A172 (cell line): Measurements from ENCODE around the gene VKORC1L1. TPM values are rescaled to one million over a fixed set of nuclear protein-coding genes. Genes with fewer than 3 reads are reported as not detected.
"Not testable (repeated sequence)": the region's sequence is repeated elsewhere in the genome, so short reads cannot be mapped to it uniquely, and the experiment has no call there.

ENCODE experiments used
- DNase-seq: peaks from one replicate; pipeline ENCODE4 v3.0.0-alpha.2; 2015; ENCODE audit warnings: low spot score
- total RNA-seq: library from RNA; depleted of rRNA; stranded (reverse); fragments of >200 nt; shearing (Covaris generic); gene quantifications from 2 replicates; pipeline ENCODE4 v1.2.3, GENCODE V29; 2014

Gene VKORC1L1
- total RNA-seq, 1 experiment from 2014 or later, result 33.2 TPM

DNA sequence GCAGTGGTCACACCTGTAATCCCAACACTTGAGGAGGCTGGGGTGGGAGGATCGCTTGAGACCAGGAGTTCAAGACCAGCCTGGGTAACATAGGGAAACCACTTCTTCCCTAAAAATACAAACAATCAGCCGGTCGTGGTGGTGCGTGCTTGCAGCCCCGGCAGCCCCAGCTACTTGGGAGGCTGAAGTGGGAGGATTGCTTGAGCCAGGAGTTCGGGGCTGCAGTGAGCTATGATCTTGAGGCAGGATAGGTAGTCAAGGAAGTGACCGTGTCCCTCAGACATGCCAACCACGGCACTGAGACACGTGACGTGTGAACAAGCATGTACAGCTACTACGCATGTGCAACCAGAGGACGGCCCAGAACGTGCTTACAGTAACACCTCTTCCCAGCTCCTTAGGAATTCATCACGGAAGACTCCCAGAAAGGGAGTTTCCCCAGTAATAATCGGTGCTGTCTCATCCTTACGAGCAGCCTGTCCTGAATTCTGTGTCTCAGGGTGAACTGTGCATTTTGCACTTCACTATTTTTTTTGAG lies 103.9 kb downstream of the VKORC1L1 start:
- DNase-seq, result no peak

DNA sequence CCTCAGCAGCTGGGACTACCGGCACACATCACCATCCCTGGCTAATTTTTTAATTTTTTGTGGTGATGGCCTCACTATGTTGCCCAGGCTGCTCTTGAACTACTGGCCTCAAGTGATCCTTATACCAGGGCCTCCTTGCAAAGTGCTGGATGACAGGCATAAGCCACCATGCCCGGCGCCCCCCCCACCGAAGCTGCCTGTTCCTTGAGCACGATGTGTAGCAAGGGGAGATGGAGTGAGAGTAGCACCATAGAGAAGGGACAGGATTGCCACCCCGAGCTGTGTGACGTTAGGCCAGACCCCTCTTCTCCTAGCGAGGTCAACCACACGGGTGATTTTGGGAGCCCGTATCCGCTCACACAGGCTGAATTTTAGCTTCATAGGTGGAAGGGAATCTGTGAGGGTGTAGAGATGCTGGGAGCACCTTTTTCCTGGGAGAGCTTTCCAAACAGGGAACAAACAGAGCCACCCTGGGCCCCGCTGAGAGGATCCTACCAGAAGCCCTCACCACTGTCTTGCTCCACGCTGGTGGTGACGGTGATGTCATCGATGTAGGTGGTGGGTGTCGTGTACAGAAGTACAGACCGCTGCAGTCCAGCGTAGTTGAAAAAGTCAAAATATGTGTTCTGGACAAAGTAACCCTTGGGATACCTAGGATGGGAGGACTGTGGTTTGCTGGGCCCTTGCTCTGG lies 106.2 kb downstream of the VKORC1L1 start:
- no peak for DNase-seq

DNA sequence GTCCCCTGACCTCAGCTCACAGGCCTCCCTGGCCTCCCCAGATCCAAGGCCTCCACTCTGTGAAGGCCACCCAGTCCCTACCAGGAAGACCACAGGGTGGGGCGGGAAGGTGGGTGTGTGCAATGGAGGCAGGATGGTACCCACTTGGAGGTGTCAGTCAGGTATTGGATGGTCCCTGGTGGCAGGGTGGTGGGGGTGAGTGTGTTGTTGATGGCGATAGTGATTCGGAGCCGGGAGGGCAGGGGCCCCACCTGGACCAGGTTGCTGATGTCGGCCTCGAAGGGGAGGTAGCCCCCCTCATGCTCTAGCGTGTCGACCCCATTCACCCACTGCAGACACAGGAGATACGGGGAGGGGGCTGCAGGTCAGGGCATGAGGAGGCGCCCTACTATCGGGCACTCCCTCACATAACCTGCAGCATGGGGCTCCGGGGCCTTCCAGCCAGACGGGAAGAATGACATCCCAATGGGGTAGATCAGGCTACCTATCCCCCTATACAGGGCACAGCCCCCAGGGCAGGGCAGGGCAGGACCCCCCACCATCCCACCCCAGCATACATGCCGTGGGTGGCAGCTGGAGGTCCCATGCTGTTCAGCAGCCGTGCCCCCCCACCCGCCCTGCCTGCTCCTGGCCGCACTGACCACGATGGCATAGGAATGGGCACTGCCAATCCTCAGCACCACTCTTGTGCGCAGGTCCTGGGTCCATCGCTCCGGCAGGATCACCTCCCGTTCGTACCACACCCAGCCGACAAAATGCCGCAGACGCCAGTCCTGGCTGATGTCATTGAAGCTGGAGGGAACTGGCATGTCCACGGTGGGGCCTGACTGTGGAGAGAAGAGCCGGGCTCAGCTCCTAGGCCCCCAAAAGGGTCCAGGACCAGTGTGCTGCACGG lies 107.0 kb downstream of the VKORC1L1 start:
- DNase-seq, result no peak

DNA sequence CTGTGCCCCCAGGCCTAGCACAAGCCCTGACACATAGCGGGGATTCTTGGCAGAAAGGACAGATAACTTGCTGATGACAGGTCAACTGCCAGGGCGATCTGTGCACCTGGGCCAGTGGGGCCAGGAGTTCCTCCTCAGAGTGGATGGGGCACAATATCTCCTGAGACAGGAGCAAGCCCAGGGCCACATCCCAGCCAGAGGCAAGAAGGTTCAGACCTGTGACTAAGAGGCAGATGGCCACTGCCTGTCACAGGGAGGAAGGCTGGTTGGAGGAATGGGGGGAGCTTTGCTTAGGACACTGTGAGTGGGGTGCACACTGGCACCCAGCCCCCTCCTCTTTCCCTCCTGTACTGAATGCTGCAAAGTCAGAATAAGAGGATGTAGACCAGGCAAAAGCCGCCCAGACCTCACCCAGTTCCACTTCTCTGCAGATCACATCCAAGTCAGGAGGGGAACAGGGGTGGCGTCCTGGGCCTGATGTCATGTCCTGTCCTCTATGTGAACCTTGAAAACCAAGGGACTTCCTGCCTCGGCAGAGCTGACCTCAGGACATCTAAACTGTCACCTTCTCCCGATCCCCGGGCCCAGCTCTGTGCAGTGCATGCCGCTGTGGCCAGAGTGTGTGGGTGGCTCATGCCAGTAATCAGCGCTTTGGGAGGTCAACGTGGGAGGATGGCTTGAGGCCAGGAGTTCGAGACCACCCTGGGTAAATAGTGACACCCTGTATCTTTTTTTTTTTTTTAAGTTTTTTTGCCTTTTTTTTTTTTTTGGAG lies 107.8 kb downstream of the VKORC1L1 start:
- peak; percentile 64 for DNase-seq

DNA sequence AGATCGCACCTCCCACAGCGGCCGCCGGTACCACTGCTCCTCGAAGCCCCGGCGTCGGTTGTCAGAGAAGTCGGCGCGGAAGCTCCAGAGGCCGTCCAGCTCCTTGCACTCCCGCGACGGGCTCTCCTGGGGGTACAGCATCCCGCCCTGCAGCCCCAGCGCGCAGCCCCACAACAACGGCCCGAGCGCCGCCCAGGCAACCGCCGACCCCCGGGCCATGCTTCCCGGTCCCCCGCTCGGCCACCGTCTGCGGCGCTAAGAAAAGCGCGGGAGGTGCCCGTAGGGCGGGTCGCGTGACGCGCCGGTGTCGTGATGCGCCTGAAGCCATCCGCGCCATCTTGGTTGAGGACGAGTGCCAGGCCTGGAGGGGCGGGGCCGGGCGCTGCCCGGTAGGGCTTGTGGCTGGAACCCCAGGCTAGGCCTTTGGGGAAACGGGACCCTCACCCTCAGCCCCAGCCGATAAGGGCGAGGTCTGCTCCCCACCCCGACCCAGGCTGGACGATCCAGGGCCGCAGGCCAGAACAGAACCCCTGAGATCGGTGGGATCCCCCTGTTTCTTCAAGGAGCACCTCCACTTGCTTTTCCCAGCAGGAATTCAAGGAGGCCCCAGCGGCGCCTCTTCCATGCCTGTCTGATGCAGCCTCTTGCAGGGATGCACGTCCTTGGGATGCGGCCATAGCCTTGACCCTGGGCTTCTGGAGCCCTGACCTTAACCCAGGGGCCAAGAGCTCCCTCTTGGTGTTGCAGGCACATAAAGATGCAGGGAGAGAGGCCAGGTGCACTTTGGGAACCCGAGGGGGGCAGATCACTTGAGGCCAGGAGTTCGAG lies 109.3 kb downstream of the VKORC1L1 start, which contains the start of gene GUSB:
GUSB (minus strand) TSS at position 249 of the 828 bp plus-strand sequence; CDS start at position 219, 30 bp downstream.
- peak; percentile 84 for DNase-seq

DNA sequence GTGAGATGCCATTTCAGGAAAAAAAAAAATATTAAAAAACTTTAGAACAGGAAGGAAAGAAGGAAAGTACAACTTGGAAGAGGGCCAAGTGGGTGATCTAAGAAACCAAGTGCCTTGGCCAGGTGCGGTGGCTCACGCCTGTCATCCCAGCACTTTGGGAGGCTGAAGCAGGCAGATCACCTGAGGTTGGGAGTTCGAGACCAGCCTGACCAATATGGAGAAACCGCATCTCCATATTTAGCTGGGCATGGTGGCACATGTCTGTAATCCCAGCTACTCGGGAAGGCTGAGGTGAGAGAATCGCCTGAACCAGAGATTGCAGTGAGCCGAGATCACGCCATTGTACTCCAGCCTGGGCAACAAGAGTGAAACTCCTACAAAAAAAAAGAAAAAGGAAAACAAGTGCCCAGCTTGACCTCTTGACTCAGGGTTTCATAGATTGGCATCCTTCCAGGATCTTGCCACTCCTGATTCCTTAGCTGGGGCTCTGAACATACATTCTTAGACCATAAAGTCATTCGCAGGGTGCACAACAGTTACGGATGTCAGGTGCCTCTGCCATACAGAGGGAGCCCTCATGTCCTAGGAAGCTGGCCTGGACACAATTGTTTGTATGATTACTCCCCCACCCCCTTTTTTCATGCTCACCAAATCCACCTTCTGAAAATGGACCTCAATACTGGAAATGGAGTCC lies 111.2 kb downstream of the VKORC1L1 start:
- DNase-seq, result peak; percentile 82

DNA sequence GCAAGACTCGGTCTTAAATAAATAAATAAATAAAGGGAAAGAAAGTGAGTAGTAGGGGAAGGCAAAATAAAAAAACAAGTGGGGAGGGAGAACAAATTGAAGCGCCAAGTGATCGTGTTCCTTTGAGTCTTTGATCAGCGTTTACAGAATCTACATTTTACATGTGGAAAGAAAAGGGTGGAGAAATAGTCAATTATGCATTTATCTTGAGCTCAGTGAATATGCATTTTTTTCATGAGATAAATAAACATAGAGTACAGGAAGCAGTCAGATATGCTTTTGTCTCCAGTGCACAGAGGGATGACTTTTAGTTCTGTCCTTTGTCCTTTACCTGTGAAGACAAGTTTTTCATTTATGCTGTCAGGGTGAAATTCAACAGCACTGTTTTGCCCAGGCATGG lies 115.2 kb downstream of the VKORC1L1 start:
- DNase-seq, result no peak

DNA sequence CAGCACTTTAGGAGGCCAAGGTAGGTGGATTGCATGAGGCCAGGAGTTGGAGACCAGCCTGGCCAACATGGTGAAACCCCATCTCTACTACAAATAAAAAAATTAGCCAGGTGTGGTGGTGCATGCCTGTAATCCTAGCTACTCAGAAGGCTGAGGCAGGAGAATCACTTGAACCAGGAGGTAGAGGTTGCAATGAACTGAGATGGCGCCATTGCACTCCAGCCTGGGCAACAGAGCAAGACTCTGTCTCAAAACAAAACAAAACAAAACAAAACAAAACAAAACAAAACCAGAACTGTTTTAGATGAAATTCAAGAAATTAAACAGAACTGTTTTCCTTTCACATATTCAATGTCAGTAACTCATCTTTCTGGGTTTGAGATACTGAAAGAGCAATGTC lies 115.6 kb downstream of the VKORC1L1 start:
- DNase-seq, result not testable (repeated sequence)

DNA sequence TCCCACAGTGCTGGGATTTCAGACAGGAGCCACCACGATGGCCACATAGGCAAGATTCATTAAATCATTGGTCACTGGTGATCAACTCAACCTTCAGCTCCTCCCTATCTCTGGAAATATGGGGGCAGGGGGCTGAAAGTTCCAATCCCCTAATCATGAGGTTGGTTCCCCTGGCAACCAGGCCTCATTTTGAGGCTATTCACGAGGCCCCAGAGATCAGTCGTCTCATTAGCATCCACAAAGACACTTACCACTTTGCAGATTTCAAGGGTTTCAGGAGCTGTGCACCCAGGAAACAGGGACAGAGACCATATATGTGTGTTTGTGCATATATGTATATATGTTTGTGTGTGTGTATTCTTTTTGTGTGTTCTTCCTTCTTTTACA lies 116.8 kb downstream of the VKORC1L1 start:
- DNase-seq, result no peak

DNA sequence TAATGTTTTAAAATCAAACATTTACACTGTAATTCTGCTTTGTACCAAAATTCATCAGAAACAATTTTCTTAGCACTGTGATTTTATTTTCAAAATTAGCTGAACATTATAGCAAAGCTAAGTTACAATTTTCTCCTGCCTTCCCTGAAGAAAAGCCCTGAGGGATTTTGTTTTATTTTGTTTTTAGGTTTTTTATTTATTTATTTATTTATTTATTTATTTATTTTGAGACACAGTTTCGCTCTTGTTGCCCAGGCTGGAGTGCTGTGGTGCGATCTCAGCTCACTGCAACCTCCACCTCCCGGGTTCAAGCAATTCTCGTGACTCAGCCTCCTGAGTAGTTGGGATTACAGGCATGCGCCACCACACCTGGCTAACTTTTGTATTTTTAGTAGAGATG lies 119.0 kb downstream of the VKORC1L1 start:
- not testable (repeated sequence) for DNase-seq

DNA sequence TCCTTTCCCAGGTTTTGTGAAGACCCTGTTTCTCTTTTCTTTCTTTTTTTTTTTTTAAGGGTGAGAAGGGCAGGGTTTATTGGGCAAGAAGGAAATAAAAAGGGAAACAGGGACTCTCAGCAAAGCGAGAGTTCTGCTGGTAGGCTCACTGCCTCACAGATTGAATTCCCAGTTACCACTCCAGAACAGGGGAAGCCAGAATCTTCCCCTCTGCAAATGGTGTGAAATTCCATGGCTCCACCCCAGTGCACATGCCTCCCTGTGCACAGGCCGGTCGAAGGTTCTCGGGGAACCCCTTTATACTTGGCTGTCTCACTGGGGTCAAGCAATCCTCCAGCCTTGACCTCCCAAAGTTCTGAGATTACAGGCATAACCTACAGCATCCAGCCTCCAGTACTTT lies 119.7 kb downstream of the VKORC1L1 start:
- DNase-seq, result no peak

DNA sequence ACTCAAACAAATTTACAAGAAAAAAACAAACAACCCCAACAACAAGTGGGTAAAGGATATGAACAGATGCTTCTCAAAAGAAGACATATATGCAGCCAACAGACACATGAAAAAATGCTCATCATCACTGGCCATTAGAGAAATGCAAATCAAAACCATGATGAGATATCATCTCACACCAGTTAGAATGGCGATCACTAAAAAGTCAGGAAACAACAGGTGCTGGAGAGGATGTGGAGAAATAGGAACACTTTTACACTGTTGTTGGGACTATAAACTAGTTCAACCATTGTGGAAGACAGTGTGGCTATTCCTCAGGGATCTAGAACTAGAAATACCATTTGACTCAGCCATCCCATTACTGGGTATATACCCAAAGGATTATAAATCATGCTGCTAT lies 122.1 kb downstream of the VKORC1L1 start:
- DNase-seq, result not testable (repeated sequence)

DNA sequence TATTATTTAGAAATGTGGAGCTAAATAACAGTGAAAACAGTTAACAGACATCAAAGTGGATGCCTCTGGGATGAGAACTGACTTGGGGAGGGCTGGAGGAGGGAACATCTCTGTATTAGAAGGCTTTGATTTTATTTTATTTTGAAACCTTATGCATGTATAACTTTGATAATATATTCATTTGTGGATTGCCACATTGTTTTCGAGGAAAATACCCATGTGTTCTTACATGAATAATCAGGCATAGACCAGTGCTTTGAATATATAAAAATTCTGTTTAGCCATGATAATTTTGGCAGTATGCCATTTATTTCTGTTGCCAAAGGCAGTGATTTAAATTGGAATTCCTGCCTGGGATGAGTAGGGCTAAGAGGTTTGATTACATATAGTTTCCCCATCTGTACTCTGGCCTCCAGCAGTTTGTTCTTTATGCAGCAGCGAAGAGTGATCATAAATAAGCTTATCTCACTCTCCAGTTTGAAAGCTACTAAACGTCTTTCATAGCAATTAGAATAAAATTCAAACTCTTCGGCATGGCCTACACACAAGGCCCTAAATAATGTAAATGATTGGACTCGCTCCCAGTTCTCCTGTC lies 128.0 kb downstream of the VKORC1L1 start:
- DNase-seq, result not testable (repeated sequence)

DNA sequence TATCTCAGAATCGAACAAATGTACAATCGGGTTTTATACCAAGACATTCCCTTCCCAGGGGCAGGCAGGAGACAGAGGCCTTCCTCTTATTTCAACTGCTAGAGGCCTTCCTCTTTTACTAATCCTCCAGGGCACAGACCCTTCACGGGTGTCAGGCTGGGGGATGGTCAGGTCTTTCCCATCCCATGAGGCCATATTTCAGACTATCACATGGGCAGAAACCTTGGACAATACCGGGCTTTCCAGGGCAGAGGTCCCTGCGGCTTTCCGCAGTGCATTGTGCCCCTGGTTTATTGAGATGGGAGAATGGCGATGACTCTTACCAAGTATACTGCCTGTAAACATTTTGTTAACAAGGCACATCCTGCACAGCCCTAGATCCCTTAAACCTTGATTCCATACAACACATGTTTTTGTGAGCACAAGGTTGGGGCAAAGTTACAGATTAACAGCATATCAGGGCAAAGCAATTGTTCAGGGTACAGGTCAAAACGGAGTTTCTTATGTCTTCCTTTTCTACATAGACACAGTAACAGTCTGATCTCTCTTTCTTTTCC lies 132.3 kb downstream of the VKORC1L1 start:
- not testable (repeated sequence) for DNase-seq

DNA sequence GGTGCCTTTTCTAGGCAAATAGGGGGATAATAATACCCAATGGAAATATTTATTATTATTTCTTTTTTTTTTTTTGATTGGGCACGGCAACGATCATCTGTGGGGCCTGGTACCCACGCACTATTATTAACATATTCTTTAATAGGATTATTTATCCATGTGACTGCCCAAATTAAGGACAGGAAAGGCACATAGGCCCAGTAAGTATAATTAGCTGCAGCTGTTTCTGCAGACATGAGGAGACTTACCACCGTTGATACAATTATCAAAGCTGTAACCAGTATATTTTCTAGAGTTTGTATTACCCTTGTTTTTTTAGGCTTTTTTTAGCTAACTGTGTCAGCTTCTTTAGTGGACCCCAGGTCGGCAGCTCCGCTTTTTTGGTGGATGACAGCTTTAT lies 134.4 kb downstream of the VKORC1L1 start:
- DNase-seq, result no peak
